SK-N-SH (cell line): ENCODE data around the gene ALDH5A1. TPM values are rescaled to one million over a fixed set of nuclear protein-coding genes. Genes with fewer than 3 reads are reported as not detected.

Experiments
- CTCF ChIA-PET: fragments of 300-600, 350-600 bp; formaldehyde crosslinking; extraction: SDS; loops from one replicate; lab custom pipeline; 2021; lab: Yijun Ruan, JAX
- POLR2A ChIA-PET: fragments of 350-600 bp; sonication (Branson Sonifier 250); formaldehyde crosslinking; extraction: SDS; loops from one replicate; lab custom pipeline; 2020; ENCODE audit warnings: antibody characterized with exemption, inconsistent platforms; lab: Yijun Ruan, JAX
- DNase-seq: peaks from one replicate; pipeline ENCODE4 v3.0.0; 2012
- H2AFZ ChIP-seq: fragments of 200-600 bp; sonication (generic); 2 replicates; pipeline ENCODE4 v1.8.1; 2016; ENCODE audit warnings: antibody characterized with exemption, mild to moderate bottlenecking, low read depth
- H3F3A ChIP-seq: fragments of 200-600 bp; sonication (generic); replicated peaks from 2 replicates; pipeline ENCODE3; 2016; ENCODE audit warnings: antibody characterized with exemption, mild to moderate bottlenecking; ENCODE audit not compliant: insufficient read depth
- H3K27ac ChIP-seq, 2 experiments: fragments of 200-500 bp in 1 of 2; fragments of 200-600 bp in 1 of 2; sonication (Bioruptor generic) in 1 of 2; sonication (generic), shearing (Covaris generic) in 1 of 2; 2 replicates each; pipeline versions ENCODE4 v1.5.1 to v1.6.1; 2014 to 2016; ENCODE audit warnings: low read depth in 2 of 2, inconsistent platforms in 1 of 2, low read length in 1 of 2, mild to moderate bottlenecking in 1 of 2, mixed read lengths in 1 of 2
- H3K27me3 ChIP-seq: fragments of 200-600 bp; sonication (generic), shearing (Covaris generic); 2 replicates; pipeline ENCODE4 v1.6.1; 2016; ENCODE audit warnings: mixed run types; ENCODE audit not compliant: insufficient read depth
- H3K36me3 ChIP-seq, 2 experiments: fragments of 200-500 bp in 1 of 2; fragments of 200-600 bp in 1 of 2; sonication (Bioruptor generic) in 1 of 2; sonication (generic) in 1 of 2; replicated peaks in 1 of 2; 2 replicates each; pipeline versions ENCODE3 to v1.5.1; 2014 to 2016; ENCODE audit warnings: low read length in 1 of 2, mild to moderate bottlenecking in 1 of 2; ENCODE audit not compliant: insufficient read depth in 2 of 2, control insufficient read depth in 1 of 2
- H3K4me1 ChIP-seq, 2 experiments: fragments of 200-500 bp in 1 of 2; fragments of 200-600 bp in 1 of 2; sonication (Bioruptor generic) in 1 of 2; sonication (generic), shearing (Covaris generic) in 1 of 2; 2 replicates each; pipeline versions ENCODE4 v1.5.1 to v1.6.1; 2014 to 2016; ENCODE audit warnings: low read depth in 1 of 2, low read length in 1 of 2, mixed run types in 1 of 2; ENCODE audit not compliant: insufficient read depth in 2 of 2, control insufficient read depth in 1 of 2
- H3K4me2 ChIP-seq: fragments of 200-600 bp; sonication (generic), shearing (Covaris generic); 2 replicates; pipeline ENCODE4 v1.6.1; 2017; ENCODE audit warnings: mixed run types
- H3K4me3 ChIP-seq, 2 experiments: fragments of 200-500 bp in 1 of 2; fragments of 200-600 bp in 1 of 2; sonication (Bioruptor generic) in 1 of 2; sonication (generic), shearing (Covaris generic) in 1 of 2; 2 replicates each; pipeline versions ENCODE4 v1.5.1 to v1.8.1; 2014 to 2016; ENCODE audit warnings: low read depth in 2 of 2, inconsistent platforms in 1 of 2, low read length in 1 of 2, mild to moderate bottlenecking in 1 of 2, mixed read lengths in 1 of 2, moderate library complexity in 1 of 2
- H3K79me2 ChIP-seq: fragments of 200-600 bp; sonication (generic); 2 replicates; pipeline ENCODE4 v1.8.1; 2017; ENCODE audit warnings: mild to moderate bottlenecking; ENCODE audit not compliant: insufficient read depth
- H3K9ac ChIP-seq: fragments of 200-600 bp; sonication (generic); 2 replicates; pipeline ENCODE4 v1.6.1; 2017; ENCODE audit warnings: mixed run types
- H3K9me2 ChIP-seq: fragments of 200-600 bp; sonication (generic); 2 replicates; pipeline ENCODE4 v1.6.1; 2017; ENCODE audit warnings: mixed run types
- H3K9me3 ChIP-seq: fragments of 200-600 bp; sonication (generic); 2 replicates; pipeline ENCODE4 v1.6.1; 2017; ENCODE audit warnings: mixed run types, mild to moderate bottlenecking, moderate library complexity
- H4K20me1 ChIP-seq: fragments of 200-600 bp; sonication (generic); 2 replicates; pipeline ENCODE4 v1.6.1; 2017; ENCODE audit warnings: mild to moderate bottlenecking, mixed run types; ENCODE audit not compliant: insufficient read depth
- CHD2 ChIP-seq: fragments of 150-350 bp; IDR thresholded peaks from 2 replicates; pipeline ENCODE4 v1.6.1; 2018; ENCODE audit warnings: low read length; ENCODE audit not compliant: partially characterized antibody
- CTCF ChIP-seq: fragments of 200-600 bp; sonication (generic); IDR thresholded peaks from 2 replicates; pipeline ENCODE4 v1.6.1; 2017; ENCODE audit warnings: antibody characterized with exemption, mild to moderate bottlenecking, moderate library complexity
- EZH2phosphoT487 ChIP-seq: fragments of 200-600 bp; sonication (generic); IDR thresholded peaks from 2 replicates; pipeline ENCODE4 v1.6.1; 2017; ENCODE audit warnings: low read depth, mixed run types, mild to moderate bottlenecking, antibody characterized with exemption, moderate library complexity, borderline replicate concordance
- FOSL2 ChIP-seq: IDR thresholded peaks from 2 replicates; pipeline ENCODE4 v1.4.0; 2012; ENCODE audit warnings: low read depth, mild to moderate bottlenecking, moderate library complexity, borderline replicate concordance
- FOXM1 ChIP-seq: IDR thresholded peaks from 2 replicates; pipeline ENCODE4 v1.4.0; 2012; ENCODE audit warnings: low read depth, mild to moderate bottlenecking
- GABPA ChIP-seq: IDR thresholded peaks from 2 replicates; pipeline ENCODE4 v1.4.0; 2012; ENCODE audit warnings: low read depth, mild to moderate bottlenecking
- GATA2 ChIP-seq: sonication (generic); formaldehyde crosslinking; IDR thresholded peaks from 2 replicates; pipeline ENCODE4 v1.5.0; 2020; ENCODE audit warnings: mild to moderate bottlenecking, missing genetic modification reagents
- MAX ChIP-seq: IDR thresholded peaks from 2 replicates; pipeline ENCODE4 v1.4.0; 2012; ENCODE audit warnings: low read depth
- PBX3 ChIP-seq: IDR thresholded peaks from 2 replicates; pipeline ENCODE4; 2012
- REST ChIP-seq: IDR thresholded peaks from 2 replicates; pipeline ENCODE4 v1.6.1; 2012; ENCODE audit warnings: mild to moderate bottlenecking, low read depth, low read length, moderate library complexity
- RFX5 ChIP-seq: IDR thresholded peaks from 2 replicates; pipeline ENCODE4 v1.6.1; 2012; ENCODE audit warnings: mild to moderate bottlenecking, improper control_type of control experiment, low read length
- SIN3A ChIP-seq: IDR thresholded peaks from 2 replicates; pipeline ENCODE4 v1.6.1; 2012; ENCODE audit warnings: low read depth, mild to moderate bottlenecking, low read length, moderate library complexity, borderline replicate concordance
- TCF12 ChIP-seq: IDR thresholded peaks from 2 replicates; pipeline ENCODE4 v1.4.0; 2012
- TEAD4 ChIP-seq: IDR thresholded peaks from 2 replicates; pipeline ENCODE4 v1.4.0; 2012; ENCODE audit warnings: mild to moderate bottlenecking, borderline replicate concordance; ENCODE audit not compliant: insufficient read depth
- USF2 ChIP-seq: fragments of 150-350 bp; IDR thresholded peaks from 2 replicates; pipeline ENCODE4 v1.6.1; 2017; ENCODE audit warnings: antibody characterized with exemption, low read length, low read depth, borderline replicate concordance
- YY1 ChIP-seq: IDR thresholded peaks from 2 replicates; pipeline ENCODE4 v1.4.0; 2012; ENCODE audit warnings: low read depth, mild to moderate bottlenecking
- ZBTB33 ChIP-seq: IDR thresholded peaks from 2 replicates; pipeline ENCODE4 v1.4.0; 2012; ENCODE audit warnings: low read depth, borderline replicate concordance
- WGBS: methylation state at CpG from one replicate; pipeline ENCODE4 v1.1.6; 2017; ENCODE audit warnings: low lambda C conversion rate; 5-methylcytosine and 5-hydroxymethylcytosine counted together
- polyA plus RNA-seq, 3 experiments: library from polyadenylated mRNA; depleted of rRNA; stranded (reverse); fragments of >200 nt; gene quantifications; 2 replicates each; pipeline ENCODE4 v1.2.3, GENCODE V29; 2012

The ALDH5A1 gene
- polyA plus RNA-seq, 1 of the 3 experiments (the other 2 are of a cell fraction): 3.0 TPM

GRCh38 chr6:24489470-24489869, 5.3 kb upstream of the ALDH5A1 start, which contains the start of gene GPLD1:
TSS of gene GPLD1 (minus strand) at chr6:24489578. CDS start at chr6:24489511, 67 bp downstream.
- no peak for TF ChIP-seq USF2
- no peak for TF ChIP-seq CHD2
- TF ChIP-seq FOXM1: no peak
- no peak for TF ChIP-seq EZH2phosphoT487
- TF ChIP-seq PBX3: no peak
- TF ChIP-seq FOSL2: no peak
- no peak for TF ChIP-seq RFX5
- no peak for TF ChIP-seq TEAD4
- TF ChIP-seq CTCF: no peak
- no peak for TF ChIP-seq GABPA
- no peak for TF ChIP-seq GATA2
- no peak for TF ChIP-seq ZBTB33
- no peak for TF ChIP-seq TCF12
- TF ChIP-seq MAX: no peak
- no peak for TF ChIP-seq SIN3A
- no peak for TF ChIP-seq REST
- no peak for TF ChIP-seq YY1
- POLR2A ChIA-PET: no interaction called here
- H3K9ac ChIP-seq: no peak within 1 kb of the TSS
- H3K4me2 ChIP-seq: no peak within 1 kb of the TSS
- peaks cover 0 to 4% of the 10 kb centered on the region in 2 experiments; a peak in 1 of 4 replicates for H3K4me1 ChIP-seq
- no peaks in the 10 kb centered on the region for H3K27me3 ChIP-seq
- H3K36me3 ChIP-seq: no peaks in the 10 kb centered on the region
- WGBS: 85% methylated on average over 6 of the region's 6 CpGs
- H3K9me3 ChIP-seq: no peaks in the 10 kb centered on the region
- H3K27ac ChIP-seq: no peak within 1 kb of the TSS
- H2AFZ ChIP-seq: no peak within 1 kb of the TSS
- H4K20me1 ChIP-seq: no peaks in the 10 kb centered on the region
- H3K79me2 ChIP-seq: no peaks in the 10 kb centered on the region
- H3K9me2 ChIP-seq: no peaks in the 10 kb centered on the region
- no peaks in the 10 kb centered on the region for H3F3A ChIP-seq
- H3K4me3 ChIP-seq: no peak within 1 kb of the TSS
- CTCF ChIA-PET: no interaction called here
- no peak for DNase-seq
